ENCODE results near the gene NELL2. TPM values are rescaled to one million over a fixed set of nuclear protein-coding genes. Genes with fewer than 3 reads are reported as not detected.

The NELL2 gene
- total RNA-seq, 4 donors from 2014 or later: 0.51 to 4.2 (median 1.8) TPM

- TF ChIP-seq, protein P1, sequence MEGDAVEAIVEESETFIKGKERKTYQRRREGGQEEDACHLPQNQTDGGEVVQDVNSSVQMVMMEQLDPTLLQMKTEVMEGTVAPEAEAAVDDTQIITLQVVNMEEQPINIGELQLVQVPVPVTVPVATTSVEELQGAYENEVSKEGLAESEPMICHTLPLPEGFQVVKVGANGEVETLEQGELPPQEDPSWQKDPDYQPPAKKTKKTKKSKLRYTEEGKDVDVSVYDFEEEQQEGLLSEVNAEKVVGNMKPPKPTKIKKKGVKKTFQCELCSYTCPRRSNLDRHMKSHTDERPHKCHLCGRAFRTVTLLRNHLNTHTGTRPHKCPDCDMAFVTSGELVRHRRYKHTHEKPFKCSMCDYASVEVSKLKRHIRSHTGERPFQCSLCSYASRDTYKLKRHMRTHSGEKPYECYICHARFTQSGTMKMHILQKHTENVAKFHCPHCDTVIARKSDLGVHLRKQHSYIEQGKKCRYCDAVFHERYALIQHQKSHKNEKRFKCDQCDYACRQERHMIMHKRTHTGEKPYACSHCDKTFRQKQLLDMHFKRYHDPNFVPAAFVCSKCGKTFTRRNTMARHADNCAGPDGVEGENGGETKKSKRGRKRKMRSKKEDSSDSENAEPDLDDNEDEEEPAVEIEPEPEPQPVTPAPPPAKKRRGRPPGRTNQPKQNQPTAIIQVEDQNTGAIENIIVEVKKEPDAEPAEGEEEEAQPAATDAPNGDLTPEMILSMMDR (IDR thresholded peaks at IDR 0.05; ENCODE audit: low read depth): no peak
Observed at GRCh38 chr12:44804068-44804467, 72.0 kb downstream of the NELL2 start.

DNA sequence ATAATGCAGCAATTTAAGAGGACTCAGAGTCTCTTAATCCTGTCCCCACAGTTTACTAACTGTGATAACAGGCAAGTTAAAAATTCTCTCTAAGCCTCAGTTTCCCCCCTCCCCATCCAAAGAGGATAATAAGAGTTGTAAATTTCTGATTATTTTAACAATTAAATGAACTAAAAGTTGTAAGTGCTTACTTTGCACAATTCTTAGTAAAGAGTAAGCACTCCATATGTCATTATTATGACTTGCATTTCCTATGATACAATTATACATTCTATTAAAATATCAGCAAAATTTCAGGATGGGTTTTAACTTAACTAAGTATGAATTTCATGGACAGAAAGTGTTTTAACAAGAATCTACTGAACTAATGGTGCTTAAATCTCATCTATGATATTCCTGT lies 80.1 kb downstream of the NELL2 start:
- TF ChIP-seq, protein P1 (IDR thresholded peaks at IDR 0.05; ENCODE audit: low read depth): no peak

GRCh38 chr12:44788731-44789130 lies 87.4 kb downstream of the NELL2 start:
- TF ChIP-seq, protein P1 (IDR thresholded peaks at IDR 0.05; ENCODE audit: low read depth): no peak

GRCh38 chr12:44780221-44780790 lies 95.8 kb downstream of the NELL2 start:
- TF ChIP-seq, protein P1 (IDR thresholded peaks at IDR 0.05; ENCODE audit: low read depth): no peak

GRCh38 chr12:44779766-44780165 lies 96.3 kb downstream of the NELL2 start:
- TF ChIP-seq, protein P1 (IDR thresholded peaks at IDR 0.05; ENCODE audit: low read depth): no peak

DNA sequence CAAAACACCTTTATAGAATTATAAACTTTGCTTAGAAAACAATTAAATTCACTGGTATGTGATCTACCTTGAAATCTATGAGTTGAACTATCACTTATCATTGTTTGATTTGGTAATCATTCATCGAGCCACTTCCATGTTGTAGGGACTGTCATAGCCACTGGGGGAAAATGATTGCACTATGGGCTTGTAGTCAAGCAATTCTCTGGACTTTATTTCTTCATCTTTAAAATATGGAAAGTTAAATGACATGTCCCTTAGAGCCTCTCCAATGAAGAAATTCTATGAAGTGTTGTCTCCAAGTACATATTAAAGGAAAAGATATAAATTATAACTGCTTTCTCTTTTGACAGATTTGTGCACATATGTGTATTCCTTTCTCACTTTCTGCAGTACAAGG lies 97.3 kb downstream of the NELL2 start:
- TF ChIP-seq, protein P1 (IDR thresholded peaks at IDR 0.05; ENCODE audit: low read depth): no peak

DNA sequence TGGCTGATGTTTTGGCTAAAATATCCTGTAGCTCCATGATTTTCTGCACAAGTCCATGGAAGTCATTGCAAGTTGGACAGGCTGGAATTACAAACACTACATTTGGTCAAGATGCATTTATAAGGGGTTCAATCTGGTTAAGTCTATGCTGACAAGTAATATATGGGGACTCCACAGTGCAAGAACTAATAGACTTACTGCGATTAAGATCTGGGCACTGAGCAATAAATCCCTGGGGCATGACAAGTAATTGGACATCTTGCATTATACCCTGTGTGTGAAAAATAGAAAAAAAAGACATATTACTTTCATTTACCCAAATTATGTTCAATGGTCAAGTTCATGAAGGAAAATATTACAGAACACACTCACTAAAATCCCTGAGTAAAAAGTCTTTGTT lies 99.1 kb downstream of the NELL2 start:
- TF ChIP-seq, protein P1 (IDR thresholded peaks at IDR 0.05; ENCODE audit: low read depth): no peak
